ENCODE results near the gene LPCAT3. TPM values are rescaled to one million over a fixed set of nuclear protein-coding genes. Genes with fewer than 3 reads are reported as not detected.

LPCAT3 gene
- total RNA-seq, 4 donors from 2014 or later: 23.7 to 33.7 (median 26.6) TPM

- peaks cover 5 to 86% (median 40%) of the 10 kb centered on the region in 3 donors for H3K4me1 ChIP-seq
- H3K36me3 ChIP-seq: peaks cover 0 to 16% of the 10 kb centered on the region in 2 donors
- no peaks in the 10 kb centered on the region for H3K27me3 ChIP-seq
- H3K9me3 ChIP-seq: no peaks in the 10 kb centered on the region
- H3K27ac ChIP-seq: peak overlapping the region; percentile 91 to 100 (median 96)
- TF ChIP-seq POLR2AphosphoS5 (IDR thresholded peaks at IDR 0.05) (no peak), EP300 (IDR thresholded peaks at IDR 0.05) (no peak), POLR2A (IDR thresholded peaks at IDR 0.05) (no peak)
- H3K4me3 ChIP-seq: peak overlapping the region; percentile 94 to 97
- 15 to 40% methylated on average over 4 to 6 of the region's 7 CpGs for WGBS, 2 donors (ENCODE audit: low coverage in 1 of 2)
- no peak for ATAC-seq
These were observed 88.5 kb downstream of the LPCAT3 start for GRCh38 chr12:6929466-6930452.

- 2 to 5% methylated on average over 17 to 19 of the region's 19 CpGs for WGBS, 2 donors (ENCODE audit: low coverage in 1 of 2)
- H3K4me1 ChIP-seq: peaks cover 9 to 86% (median 40%) of the 10 kb centered on the region in 3 donors
- no peaks in the 10 kb centered on the region for H3K27me3 ChIP-seq
- peak overlapping the region; percentile 94 to 97 for H3K4me3 ChIP-seq
- H3K9me3 ChIP-seq: no peaks in the 10 kb centered on the region
- peaks cover 0 to 7% of the 10 kb centered on the region in 2 donors for H3K36me3 ChIP-seq
- no peak for ATAC-seq
- peak overlapping the region; percentile 91 to 100 (median 96) for H3K27ac ChIP-seq
- TF ChIP-seq EP300 (IDR thresholded peaks at IDR 0.05) (no peak), POLR2A (IDR thresholded peaks at IDR 0.05) (no peak), POLR2AphosphoS5 (IDR thresholded peaks at IDR 0.05) (no peak)
- TF ChIP-seq, protein P1, sequence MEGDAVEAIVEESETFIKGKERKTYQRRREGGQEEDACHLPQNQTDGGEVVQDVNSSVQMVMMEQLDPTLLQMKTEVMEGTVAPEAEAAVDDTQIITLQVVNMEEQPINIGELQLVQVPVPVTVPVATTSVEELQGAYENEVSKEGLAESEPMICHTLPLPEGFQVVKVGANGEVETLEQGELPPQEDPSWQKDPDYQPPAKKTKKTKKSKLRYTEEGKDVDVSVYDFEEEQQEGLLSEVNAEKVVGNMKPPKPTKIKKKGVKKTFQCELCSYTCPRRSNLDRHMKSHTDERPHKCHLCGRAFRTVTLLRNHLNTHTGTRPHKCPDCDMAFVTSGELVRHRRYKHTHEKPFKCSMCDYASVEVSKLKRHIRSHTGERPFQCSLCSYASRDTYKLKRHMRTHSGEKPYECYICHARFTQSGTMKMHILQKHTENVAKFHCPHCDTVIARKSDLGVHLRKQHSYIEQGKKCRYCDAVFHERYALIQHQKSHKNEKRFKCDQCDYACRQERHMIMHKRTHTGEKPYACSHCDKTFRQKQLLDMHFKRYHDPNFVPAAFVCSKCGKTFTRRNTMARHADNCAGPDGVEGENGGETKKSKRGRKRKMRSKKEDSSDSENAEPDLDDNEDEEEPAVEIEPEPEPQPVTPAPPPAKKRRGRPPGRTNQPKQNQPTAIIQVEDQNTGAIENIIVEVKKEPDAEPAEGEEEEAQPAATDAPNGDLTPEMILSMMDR (IDR thresholded peaks at IDR 0.05): no peak
These were observed 89.4 kb downstream of the LPCAT3 start for GRCh38 chr12:6928703-6929407.

DNA sequence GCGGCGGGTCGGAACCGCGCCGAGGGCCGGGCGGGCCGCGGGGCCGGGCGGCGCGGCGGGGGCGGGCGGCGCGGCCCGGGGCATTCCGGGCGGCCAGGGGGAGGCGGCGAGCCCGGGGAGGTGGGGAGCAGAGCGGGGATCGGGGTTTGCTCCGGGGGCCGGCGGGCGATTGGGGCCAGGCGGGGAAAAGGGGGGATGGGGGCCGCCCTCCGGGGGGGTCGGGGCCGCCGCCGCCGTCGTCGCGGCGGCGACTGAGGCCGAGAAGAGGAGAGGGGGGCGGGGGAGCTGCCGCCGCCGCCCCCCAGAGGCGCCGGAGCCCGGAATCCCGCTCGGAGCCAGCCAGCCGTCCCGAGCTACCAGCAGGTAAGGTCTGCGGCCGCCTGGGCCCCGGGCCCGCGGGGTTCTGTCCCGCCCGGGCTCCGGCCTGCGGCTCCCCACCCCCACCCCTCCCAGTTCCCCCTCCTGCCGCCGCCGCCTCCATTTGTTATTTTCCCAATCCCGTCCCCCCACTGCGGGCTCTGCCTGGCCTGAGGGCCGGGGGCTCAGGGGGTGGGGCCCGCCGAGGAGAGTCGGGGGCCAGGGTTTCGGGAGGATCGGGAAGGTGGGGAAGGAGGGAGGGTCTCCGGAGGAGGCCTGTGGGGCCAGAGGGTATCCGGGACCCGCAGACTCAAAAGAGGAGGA is 90.1 kb downstream of the LPCAT3 start:
- Histone ChIP-seq H3K9me3 (no peaks in the 10 kb centered on the region), H3K27ac (peak overlapping the region; percentile 91 to 100 (median 96)), H3K4me1 (peaks cover 9 to 86% (median 36%) of the 10 kb centered on the region in 3 donors), H3K4me3 (peak overlapping the region; percentile 94 to 97), H3K36me3 (peaks cover 0 to 7% of the 10 kb centered on the region in 2 donors), H3K27me3 (no peaks in the 10 kb centered on the region)
- TF ChIP-seq EP300 (IDR thresholded peaks at IDR 0.05): no peak
- peak in 1 of 2 donors; percentile 24 for TF ChIP-seq POLR2A (IDR thresholded peaks at IDR 0.05)
- TF ChIP-seq, protein P1 (IDR thresholded peaks at IDR 0.05): no peak
- TF ChIP-seq POLR2AphosphoS5 (IDR thresholded peaks at IDR 0.05): no peak
- WGBS, 2 donors (ENCODE audit: low coverage in 1 of 2): 0% methylated on average over 1 to 3 of the region's 79 CpGs
- no peak for ATAC-seq

DNA sequence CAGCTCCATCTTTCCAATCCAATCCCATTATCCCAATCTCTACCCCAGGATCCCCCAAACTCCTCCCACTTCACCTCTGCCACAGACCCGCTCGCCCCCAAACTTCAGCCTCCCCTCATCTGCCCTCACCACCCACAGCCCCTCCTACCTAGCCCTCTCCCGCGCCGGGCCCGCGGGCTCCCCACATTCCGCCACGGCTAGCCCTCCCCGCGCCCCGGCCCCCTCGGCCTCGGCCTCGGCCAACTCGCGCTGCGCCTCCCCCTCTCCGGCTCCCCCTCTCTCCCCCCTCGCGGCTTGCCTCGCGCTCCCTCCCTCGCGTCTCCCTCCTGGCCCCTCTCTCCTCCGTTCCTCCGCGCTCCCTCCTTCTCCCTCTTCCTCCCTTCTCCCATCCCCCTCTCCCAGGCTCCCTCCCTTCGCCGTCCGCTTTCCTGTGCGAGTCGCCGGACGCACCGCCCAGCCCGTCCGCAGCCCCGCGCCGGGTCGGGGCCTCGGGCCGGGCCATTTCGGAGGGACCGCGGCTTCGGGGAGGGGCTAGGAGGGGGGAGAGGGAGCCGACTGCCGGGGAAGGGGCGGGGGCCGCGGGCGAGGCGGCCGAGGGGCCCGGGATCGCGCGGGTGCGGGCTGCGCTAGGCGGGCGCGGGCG is 90.8 kb downstream of the LPCAT3 start, which contains the start of gene ATN1:
TSS of gene ATN1 (plus strand) at position 581 of the 643 bp plus-strand sequence. CDS start 6,043 bp downstream, outside the sequence.
- Histone ChIP-seq H3K27ac (peak within 1 kb of the TSS; percentile 91 to 100 (median 96)), H3K9me3 (no peaks in the 10 kb centered on the region), H3K27me3 (no peaks in the 10 kb centered on the region), H3K4me3 (peak within 1 kb of the TSS; percentile 94 to 97), H3K36me3 (peaks cover 0 to 14% of the 10 kb centered on the region in 2 donors), H3K4me1 (peaks cover 9 to 79% (median 36%) of the 10 kb centered on the region in 3 donors)
- TF ChIP-seq, protein P1 (IDR thresholded peaks at IDR 0.05): no peak
- TF ChIP-seq POLR2AphosphoS5 (IDR thresholded peaks at IDR 0.05) (peak; percentile 85), POLR2A (IDR thresholded peaks at IDR 0.05) (peak; percentile 53 to 65), EP300 (IDR thresholded peaks at IDR 0.05) (no peak)
- 0 to 1% methylated on average over 11 to 23 of the region's 66 CpGs for WGBS, 2 donors (ENCODE audit: low coverage in 1 of 2)
- peak; percentile 70 for ATAC-seq

Small RNA genes lying within 50 kb of the gene (small RNA-seq; reads per million reads assigned to genes)
- gene AC006512.1 (0 reads per million in 4 donors), gene MIR141 (0.12 to 0.55 (median 0.33) reads per million in 4 donors), gene MIR200C (0 to 1.4 (median 0) reads per million in 4 donors), gene RNU7-1 (0 reads per million in 4 donors), gene SCARNA12 (0 to 1.6 (median 0.15) reads per million in 4 donors)

Other genes with a start within 250 kb of the LPCAT3 start
- gene LAG3, start 246.0 kb downstream of the LPCAT3 start, total RNA-seq: 1 to 10 TPM in 3 of 4 donors, under 1 TPM in 1; 0.30 to 3.0 (median 1.9) TPM
- gene CD4, start 228.9 kb downstream of the LPCAT3 start, total RNA-seq: 10 to 100 TPM in 2 of 4 donors, 1 to 10 TPM in 2; 2.6 to 15.2 (median 9.1) TPM
- gene GPR162, start 196.7 kb downstream of the LPCAT3 start, total RNA-seq: 1 to 10 TPM; 3.7 to 9.7 (median 3.9) TPM
- 10 to 100 TPM; 17.3 to 28.3 (median 23.0) TPM for gene P3H3, start 190.1 kb downstream of the LPCAT3 start, total RNA-seq
- 1 to 10 TPM in 3 of 4 donors, under 1 TPM in 1; 0.45 to 1.8 (median 1.3) TPM for gene GNB3, start 177.6 kb downstream of the LPCAT3 start, total RNA-seq
- gene CDCA3, start 167.2 kb downstream of the LPCAT3 start, total RNA-seq: 1 to 10 TPM; 1.1 to 5.9 (median 1.4) TPM
- gene USP5, start 166.3 kb downstream of the LPCAT3 start, total RNA-seq: 10 to 100 TPM; 43.4 to 70.9 (median 65.0) TPM
- 100 to 1,000 TPM; 324 to 473 (median 392) TPM for gene TPI1, start 150.9 kb downstream of the LPCAT3 start, total RNA-seq
- gene SPSB2, start 145.2 kb downstream of the LPCAT3 start, total RNA-seq: 10 to 100 TPM in 1 of 4 donors, 1 to 10 TPM in 3; 7.4 to 10.7 (median 8.1) TPM
- 10 to 100 TPM in 3 of 4 donors, 1 to 10 TPM in 1; 8.8 to 16.6 (median 13.6) TPM for gene LRRC23, start 113.7 kb downstream of the LPCAT3 start, total RNA-seq
- 10 to 100 TPM; 31.2 to 68.2 (median 43.5) TPM for gene ENO2, start 103.9 kb downstream of the LPCAT3 start, total RNA-seq
- 100 to 1,000 TPM in 2 of 4 donors, 10 to 100 TPM in 2; 49.0 to 136 (median 95.2) TPM for gene ATN1, start 90.5 kb downstream of the LPCAT3 start, total RNA-seq
- gene RNU7-1, start 74.7 kb downstream of the LPCAT3 start, total RNA-seq: not detected
- gene C12orf57, start 74.5 kb downstream of the LPCAT3 start, total RNA-seq: 100 to 1,000 TPM; 172 to 521 (median 367) TPM
- 10 to 100 TPM in 1 of 4 donors, 1 to 10 TPM in 3; 2.6 to 15.9 (median 7.5) TPM for gene PTPN6, start 67.1 kb downstream of the LPCAT3 start, total RNA-seq
- 100 to 1,000 TPM; 170 to 215 (median 187) TPM for gene PHB2, start 47.8 kb downstream of the LPCAT3 start, total RNA-seq
- gene EMG1, start 47.6 kb downstream of the LPCAT3 start, total RNA-seq: 10 to 100 TPM; 17.0 to 27.3 (median 20.1) TPM
- 100 to 1,000 TPM; 391 to 853 (median 638) TPM for gene C1S, start 42.2 kb upstream of the LPCAT3 start, total RNA-seq
- gene C1R, start 74.0 kb upstream of the LPCAT3 start, total RNA-seq: 100 to 1,000 TPM; 330 to 846 (median 620) TPM
- gene C1RL, start 90.7 kb upstream of the LPCAT3 start, total RNA-seq: 100 to 1,000 TPM in 2 of 4 donors, 10 to 100 TPM in 2; 85.9 to 181 (median 103) TPM
- gene RBP5, start 110.4 kb upstream of the LPCAT3 start, total RNA-seq: 1 to 10 TPM in 1 of 4 donors, under 1 TPM in 1, not detected in 2; 0.58 to 1.1 TPM
- gene CLSTN3, start 111.9 kb upstream of the LPCAT3 start, total RNA-seq: 10 to 100 TPM; 13.9 to 34.3 (median 17.4) TPM
- gene PEX5, start 171.2 kb upstream of the LPCAT3 start, total RNA-seq: 10 to 100 TPM; 36.8 to 53.2 (median 47.4) TPM